NCI-H128 (cell line): Measurements from ENCODE around the gene HOXB7.

Experiments used
- DNase-seq: peaks from one replicate; lab custom pipeline; 2025; ENCODE audit not compliant: unreplicated experiment; lab: John Stamatoyannopoulos, UW

Gene HOXB7

DNA sequence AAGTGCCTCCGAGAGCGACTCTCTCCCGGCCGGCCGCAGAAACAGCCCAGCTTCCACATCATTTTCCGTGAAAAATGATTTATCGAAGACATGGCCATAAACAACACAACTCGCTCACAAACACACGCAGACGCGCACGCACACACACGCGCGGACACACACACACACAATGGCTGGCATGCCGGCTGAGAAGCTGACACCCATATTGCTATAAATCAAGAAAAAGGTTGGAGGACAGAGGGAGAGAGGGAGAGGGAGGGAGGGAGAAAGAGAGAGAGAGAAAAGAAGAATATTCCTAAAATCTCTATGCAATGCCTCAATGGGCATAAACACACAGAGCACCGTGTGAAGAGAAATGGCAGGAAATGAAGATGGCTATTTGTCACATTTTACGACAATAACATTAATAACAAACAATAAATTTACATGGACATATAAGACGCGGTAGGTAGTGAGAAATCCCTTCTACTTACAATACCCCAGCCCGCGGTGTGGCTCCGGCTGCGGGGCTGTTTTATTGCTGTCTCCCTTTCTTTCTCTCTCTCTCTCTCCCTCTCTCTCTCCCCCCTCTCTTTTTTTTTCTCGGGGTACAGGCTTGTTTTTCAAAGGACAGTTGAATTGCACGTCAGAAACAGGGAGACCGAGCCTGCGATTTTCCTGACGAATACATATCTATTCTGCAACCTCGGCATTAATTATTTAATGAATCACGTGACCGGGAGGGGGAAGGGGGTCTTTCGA lies 42.1 kb downstream of the HOXB7 start:
- DNase-seq = no peak

GRCh38 chr17:48567646-48568354 lies 43.0 kb downstream of the HOXB7 start:
- no peak for DNase-seq

DNA sequence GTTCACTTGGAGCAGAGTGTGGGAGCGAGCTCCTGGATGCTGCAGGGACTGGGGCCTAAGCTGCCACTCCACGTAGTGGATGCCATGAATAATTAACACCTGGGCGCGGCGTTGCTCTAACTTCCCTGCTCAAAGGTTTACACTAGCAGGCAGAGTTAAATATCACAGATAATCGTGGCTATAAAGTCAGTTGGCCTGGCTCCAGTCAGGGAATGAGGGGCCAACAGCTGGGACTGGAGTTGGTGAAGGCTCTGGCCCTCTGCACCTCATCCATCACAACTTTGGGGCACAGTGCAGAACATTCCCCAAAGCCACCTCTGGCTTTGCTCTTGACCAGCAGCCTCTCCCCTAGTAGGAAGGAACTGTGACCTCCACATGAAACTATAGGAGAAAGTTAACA lies 43.6 kb downstream of the HOXB7 start:
- no peak for DNase-seq

DNA sequence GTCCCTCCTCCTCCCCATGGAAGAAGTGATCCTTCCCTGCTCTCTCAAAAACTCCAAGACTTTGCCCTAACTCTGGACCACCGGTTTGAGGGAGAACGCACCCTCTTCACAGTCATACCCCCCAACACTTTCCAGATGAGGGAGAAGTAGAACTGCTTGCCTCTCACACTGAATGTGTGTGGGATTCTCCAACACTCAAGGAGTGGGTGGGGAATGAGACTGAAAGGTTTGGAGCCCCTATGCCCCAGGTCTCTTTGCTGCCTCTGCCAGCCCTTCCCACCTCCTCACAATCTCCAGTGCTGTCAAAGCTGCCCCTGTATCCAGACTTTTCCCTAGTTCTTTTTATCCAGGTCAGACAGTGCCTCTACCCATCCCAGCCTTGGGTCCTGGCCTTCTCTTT lies 44.1 kb downstream of the HOXB7 start:
- DNase-seq = no peak

- DNase-seq = no peak
Measured at GRCh38 chr17:48565925-48566710, 44.7 kb downstream of the HOXB7 start.

- DNase-seq = no peak
Measured at GRCh38 chr17:48565022-48565554, 45.7 kb downstream of the HOXB7 start.

- no peak for DNase-seq
Measured at GRCh38 chr17:48564188-48565021, 46.4 kb downstream of the HOXB7 start.

DNA sequence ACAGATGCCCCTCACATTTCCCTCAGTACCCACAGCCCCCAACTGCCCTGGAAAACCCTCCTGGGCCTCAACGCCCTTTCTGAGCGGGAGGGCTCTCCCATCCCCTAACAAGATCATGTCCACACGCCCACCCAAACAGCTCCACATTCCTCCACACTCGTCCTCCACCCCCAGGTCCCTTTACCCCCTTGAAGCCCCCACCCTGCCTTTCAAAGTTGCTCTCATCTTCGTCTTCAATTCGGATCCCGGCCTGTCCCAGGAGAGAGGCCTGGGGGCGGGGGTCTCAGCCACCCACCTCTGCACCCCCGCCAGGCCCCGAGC lies 47.0 kb downstream of the HOXB7 start:
- no peak for DNase-seq

- no peak for DNase-seq
Measured at GRCh38 chr17:48563385-48563838, 47.4 kb downstream of the HOXB7 start.

- DNase-seq = no peak
Measured at GRCh38 chr17:48562934-48563333, 47.9 kb downstream of the HOXB7 start.

GRCh38 chr17:48561884-48562810 lies 48.7 kb downstream of the HOXB7 start:
- DNase-seq = no peak

DNA sequence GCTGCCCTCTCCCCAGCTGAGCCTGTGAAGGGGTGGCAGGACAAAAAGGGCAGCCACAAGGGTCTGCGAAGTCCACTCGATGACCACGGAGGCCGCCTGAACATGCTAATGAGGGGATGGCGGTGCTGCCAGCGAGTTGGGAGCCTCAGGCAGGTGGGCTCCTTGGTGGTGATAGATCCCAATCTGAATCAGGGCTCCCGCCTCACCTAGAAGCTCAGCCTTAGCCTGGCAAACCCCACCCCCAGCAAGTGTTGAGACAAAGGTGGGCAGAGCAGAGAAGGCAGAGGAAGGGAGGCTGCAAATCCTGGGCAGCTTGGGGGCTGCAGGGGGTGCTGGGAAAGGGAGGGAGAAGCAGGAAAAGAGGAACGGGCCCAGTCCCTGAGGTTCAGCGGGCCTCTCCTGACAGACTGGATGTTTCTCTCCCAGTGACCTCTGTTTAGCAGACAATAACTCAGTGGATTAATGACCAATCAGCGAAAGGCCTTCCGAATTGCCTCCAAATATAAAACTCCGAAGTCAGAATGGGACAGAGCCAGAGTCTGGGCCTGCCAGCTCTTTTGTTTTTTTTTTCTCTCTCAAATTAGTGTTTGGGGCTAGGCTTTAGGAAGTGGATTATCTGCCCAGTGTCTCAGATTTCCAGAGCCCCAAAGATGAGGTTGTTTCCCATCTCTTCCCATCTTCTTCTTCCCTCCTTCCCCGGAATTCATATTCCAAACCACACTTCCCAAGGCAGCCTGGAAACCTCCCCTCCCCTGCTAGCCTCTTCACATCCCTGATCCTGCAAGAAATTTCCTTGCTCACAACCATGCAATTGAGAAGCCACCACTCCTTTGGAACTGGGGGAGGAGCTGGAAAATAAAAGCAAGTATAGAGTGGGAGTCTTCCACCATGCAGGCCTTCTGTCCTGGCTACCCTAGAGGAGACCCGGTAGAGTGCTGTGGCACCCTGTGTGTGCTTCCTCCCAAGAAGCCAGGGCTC lies 50.7 kb downstream of the HOXB7 start:
- no peak for DNase-seq

- DNase-seq = no peak
Measured at GRCh38 chr17:48559122-48559839, 51.5 kb downstream of the HOXB7 start.

DNA sequence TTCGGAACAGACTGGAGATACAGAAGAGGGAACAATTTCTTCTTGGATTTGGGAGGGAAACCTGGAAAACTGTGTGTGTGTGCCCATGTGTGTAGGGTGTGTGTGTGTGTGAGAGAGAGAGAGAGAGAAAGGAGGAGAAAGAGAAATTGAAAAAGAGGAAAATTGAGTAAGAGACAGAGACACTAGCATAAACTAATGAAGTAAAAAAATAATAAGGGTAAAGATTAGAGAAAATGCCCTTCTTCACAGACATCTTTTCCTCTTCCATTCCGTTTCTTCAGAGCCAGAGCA lies 52.0 kb downstream of the HOXB7 start:
- no peak for DNase-seq

GRCh38 chr17:48558057-48558830 lies 52.6 kb downstream of the HOXB7 start:
- DNase-seq = no peak
